HepG2 (cell line): ENCODE measurements around the gene PRDX3. TPM values are rescaled to one million over a fixed set of nuclear protein-coding genes. Genes with fewer than 3 reads are reported as not detected.

Experiments
- CEBPB ChIP-seq: IDR thresholded peaks from 2 replicates; pipeline ENCODE4 v1.6.1; 2011; ENCODE audit warnings: low read depth, low read length, improper control_type of control experiment, borderline replicate concordance
- CENPT ChIP-seq: sonication (generic); formaldehyde crosslinking; IDR thresholded peaks from 2 replicates; pipeline ENCODE4 v1.8.0; 2022; ENCODE audit warnings: low read depth, mild to moderate bottlenecking, moderate library complexity, missing genetic modification reagents
- DMAP1 ChIP-seq: IDR thresholded peaks from 2 replicates; pipeline ENCODE4 v1.6.1; 2016
- FIP1L1 ChIP-seq: fragments of 200-400 bp; formaldehyde crosslinking; IDR thresholded peaks from 2 replicates; pipeline ENCODE4 v1.6.1; 2018; ENCODE audit warnings: low read depth, mild to moderate bottlenecking, low read length, moderate library complexity, borderline replicate concordance; ENCODE audit not compliant: insufficient read depth
- FOXA3 ChIP-seq: IDR thresholded peaks from 2 replicates; pipeline ENCODE4 v1.6.1; 2016; ENCODE audit warnings: missing genetic modification reagents, missing compliant biosample characterization
- GPN1 ChIP-seq: sonication (generic); formaldehyde crosslinking; IDR thresholded peaks from 2 replicates; pipeline ENCODE4 v1.5.1; 2020; ENCODE audit warnings: missing genetic modification reagents, borderline replicate concordance
- HIVEP1 ChIP-seq: sonication (generic); formaldehyde crosslinking; IDR thresholded peaks from 2 replicates; pipeline ENCODE4 v1.4.0; 2020; ENCODE audit warnings: mild to moderate bottlenecking, missing genetic modification reagents
- IKZF4 ChIP-seq: sonication (generic); formaldehyde crosslinking; IDR thresholded peaks from 2 replicates; pipeline ENCODE4 v1.5.1; 2020; ENCODE audit warnings: borderline replicate concordance, mild to moderate bottlenecking, low read depth, missing genetic modification reagents; ENCODE audit errors: not compliant biosample characterization
- KDM3A ChIP-seq: IDR thresholded peaks from 2 replicates; pipeline ENCODE4 v1.6.1; 2018; ENCODE audit warnings: low read depth, missing compliant biosample characterization
- KDM4B ChIP-seq: sonication (generic); formaldehyde crosslinking; IDR thresholded peaks from 2 replicates; pipeline ENCODE4 v1.4.0; 2020; ENCODE audit warnings: missing genetic modification reagents
- MED8 ChIP-seq: sonication (generic); formaldehyde crosslinking; IDR thresholded peaks from 2 replicates; pipeline ENCODE4 v1.8.1; 2023; ENCODE audit warnings: mild to moderate bottlenecking, missing genetic modification reagents; ENCODE audit not compliant: insufficient replicate concordance
- MXD4 ChIP-seq: IDR thresholded peaks from 2 replicates; pipeline ENCODE4 v1.6.1; 2016; ENCODE audit warnings: mild to moderate bottlenecking, missing biosample characterization, missing genetic modification reagents
- MYNN ChIP-seq: sonication (generic); formaldehyde crosslinking; IDR thresholded peaks from 2 replicates; pipeline ENCODE4 v1.4.0; 2020; ENCODE audit warnings: mild to moderate bottlenecking, low read depth, missing genetic modification reagents
- NCOR1 ChIP-seq: fragments of 200-600 bp; sonication (generic); IDR thresholded peaks from 2 replicates; pipeline ENCODE4 v1.7.0; 2017; ENCODE audit warnings: antibody characterized with exemption, low read length, borderline replicate concordance
- ZNF468 ChIP-seq: sonication (generic); formaldehyde crosslinking; IDR thresholded peaks from 2 replicates; pipeline ENCODE4 v1.8.0; 2022; ENCODE audit warnings: mild to moderate bottlenecking, moderate library complexity, missing genetic modification reagents
- ZNF543 ChIP-seq: sonication (generic); formaldehyde crosslinking; IDR thresholded peaks from 2 replicates; pipeline ENCODE4 v1.4.0; 2020; ENCODE audit warnings: mild to moderate bottlenecking, missing genetic modification reagents
- ZNF546 ChIP-seq: sonication (generic); formaldehyde crosslinking; conservative IDR thresholded peaks from 2 replicates; pipeline ENCODE4 v1.8.1; 2023; ENCODE audit warnings: mild to moderate bottlenecking, missing genetic modification reagents
- ZNF605 ChIP-seq: sonication (generic); formaldehyde crosslinking; IDR thresholded peaks from 2 replicates; pipeline ENCODE4 v1.8.0; 2022; ENCODE audit warnings: mild to moderate bottlenecking, missing genetic modification reagents
- ZNF629 ChIP-seq: sonication (generic); formaldehyde crosslinking; conservative IDR thresholded peaks from 2 replicates; pipeline ENCODE4 v1.5.0; 2020; ENCODE audit warnings: missing genetic modification reagents
- ZNF879 ChIP-seq: sonication (generic); formaldehyde crosslinking; IDR thresholded peaks from 2 replicates; pipeline ENCODE4 v1.8.1; 2023; ENCODE audit warnings: missing genetic modification reagents
- polyA plus RNA-seq, 8 experiments: library from polyadenylated mRNA; depleted of rRNA in 3 of 8; stranded (reverse) in 7 of 8; unstranded in 1 of 8; fragments of >200 nt; fragmentation: Illumina TruSeq in 4 of 8; extraction: Trizol in 4 of 8; gene quantifications; 2 replicates each; pipeline versions ENCODE4 v1.2.1 to v1.2.3, GENCODE V29; 2011 to 2016; ENCODE audit warnings: low read depth in 4 of 8, missing spikeins in 1 of 8, mixed read lengths in 1 of 8; ENCODE audit not compliant: insufficient read depth in 1 of 8
- total RNA-seq, 5 experiments: library from RNA; depleted of rRNA; stranded (reverse); fragments of >200 nt; fragmentation: Illumina TruSeq; extraction: Trizol; gene quantifications; 2 replicates each; pipeline ENCODE4 v1.2.3, GENCODE V29; 2016; ENCODE audit warnings: low read depth in 1 of 5
- TF ChIP-seq, protein P1 (sequence below): sonication (generic); formaldehyde crosslinking; IDR thresholded peaks from 2 replicates; pipeline ENCODE4 v1.4.0; 2020; ENCODE audit warnings: mild to moderate bottlenecking, missing genetic modification reagents
- TF ChIP-seq, protein P2 (sequence below): sonication (generic); formaldehyde crosslinking; IDR thresholded peaks from 2 replicates; pipeline ENCODE4 v1.8.1; 2022; ENCODE audit warnings: low read depth, mild to moderate bottlenecking, missing genetic modification reagents
- TF ChIP-seq, protein P3 (sequence below): fragments of 450-650 bp; IDR thresholded peaks from 2 replicates; pipeline ENCODE4 v1.6.1; 2016
- TF ChIP-seq, protein P4 (sequence below): IDR thresholded peaks from 2 replicates; pipeline ENCODE4 v1.6.1; 2018; ENCODE audit warnings: missing genetic modification reagents, mild to moderate bottlenecking, missing compliant biosample characterization

Gene PRDX3
- total and polyA plus RNA-seq, 2 of the 13 experiments (the other 11 are each of a cell fraction or from before 2014, with no cell fraction given), result 407 to 565 TPM

DNA sequence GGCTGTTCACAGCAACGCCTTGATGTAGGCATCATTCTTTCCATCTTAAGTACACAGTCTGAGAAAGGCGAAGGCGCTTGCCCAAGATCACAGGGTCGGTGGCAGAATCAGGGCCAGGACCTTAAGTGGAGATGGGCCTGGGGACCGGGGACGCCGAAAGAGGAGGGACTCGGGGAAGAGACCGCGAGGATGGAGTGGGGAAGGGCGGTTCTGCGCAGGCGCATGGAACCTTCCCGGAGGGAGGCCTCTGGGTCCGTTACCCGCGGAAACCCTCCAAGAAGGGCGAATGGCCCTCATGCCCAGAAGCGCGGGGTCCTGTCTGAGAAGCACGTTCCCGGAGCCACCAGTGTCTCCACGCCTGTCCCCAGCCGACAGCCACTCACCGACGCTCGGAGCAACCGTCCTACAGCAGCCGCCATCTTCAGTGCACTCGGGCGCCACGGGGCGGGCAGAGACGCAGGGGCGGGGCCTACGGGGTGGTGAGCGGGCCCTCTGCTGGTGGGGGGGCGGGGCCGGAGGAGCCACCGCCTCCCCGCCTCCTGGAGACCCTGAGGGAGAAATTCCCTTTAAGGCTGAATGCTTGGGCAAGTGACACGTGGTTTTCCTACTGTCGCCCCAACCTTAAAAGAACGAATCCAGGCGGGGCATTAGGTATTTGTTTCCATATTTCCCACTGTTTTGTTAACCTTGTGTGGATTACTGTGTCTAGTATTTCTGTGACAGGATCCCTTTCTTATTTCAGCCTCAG lies at the start of gene PRDX3 (continued):
- TF ChIP-seq, protein P1, sequence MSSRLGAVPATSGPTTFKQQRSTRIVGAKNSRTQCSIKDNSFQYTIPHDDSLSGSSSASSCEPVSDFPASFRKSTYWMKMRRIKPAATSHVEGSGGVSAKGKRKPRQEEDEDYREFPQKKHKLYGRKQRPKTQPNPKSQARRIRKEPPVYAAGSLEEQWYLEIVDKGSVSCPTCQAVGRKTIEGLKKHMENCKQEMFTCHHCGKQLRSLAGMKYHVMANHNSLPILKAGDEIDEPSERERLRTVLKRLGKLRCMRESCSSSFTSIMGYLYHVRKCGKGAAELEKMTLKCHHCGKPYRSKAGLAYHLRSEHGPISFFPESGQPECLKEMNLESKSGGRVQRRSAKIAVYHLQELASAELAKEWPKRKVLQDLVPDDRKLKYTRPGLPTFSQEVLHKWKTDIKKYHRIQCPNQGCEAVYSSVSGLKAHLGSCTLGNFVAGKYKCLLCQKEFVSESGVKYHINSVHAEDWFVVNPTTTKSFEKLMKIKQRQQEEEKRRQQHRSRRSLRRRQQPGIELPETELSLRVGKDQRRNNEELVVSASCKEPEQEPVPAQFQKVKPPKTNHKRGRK (CRISPR knock-in tag), result no peak
- TF ChIP-seq ZNF468 (CRISPR knock-in tag) (no peak), NCOR1 (no peak), ZNF605 (CRISPR knock-in tag) (no peak), DMAP1 (CRISPR knock-in tag) (peak; percentile 92), ZNF879 (CRISPR knock-in tag) (peak; percentile 54; the same call in 1 of the 2 replicates), HIVEP1 (CRISPR knock-in tag) (no peak; the same call in 1 of the 2 replicates), ZNF629 (CRISPR knock-in tag) (no peak), FOXA3 (CRISPR knock-in tag) (no peak; the same call in 1 of the 2 replicates), CENPT (CRISPR knock-in tag) (no peak), KDM3A (CRISPR knock-in tag) (0 out of 2 replicates have a peak, but pooled peaks have one; percentile 46), MXD4 (CRISPR knock-in tag) (peak; percentile 65; the same call in 1 of the 2 replicates), FIP1L1 (no peak), MED8 (peak; percentile 69), MYNN (no peak), KDM4B (peak; percentile 22; the same call in 1 of the 2 replicates), CEBPB (no peak), GPN1 (no peak), ZNF543 (CRISPR knock-in tag) (peak; percentile 61; the same call in 1 of the 2 replicates), ZNF546 (CRISPR knock-in tag) (no peak), IKZF4 (CRISPR knock-in tag) (peak; percentile 51)
- TF ChIP-seq, protein P2, sequence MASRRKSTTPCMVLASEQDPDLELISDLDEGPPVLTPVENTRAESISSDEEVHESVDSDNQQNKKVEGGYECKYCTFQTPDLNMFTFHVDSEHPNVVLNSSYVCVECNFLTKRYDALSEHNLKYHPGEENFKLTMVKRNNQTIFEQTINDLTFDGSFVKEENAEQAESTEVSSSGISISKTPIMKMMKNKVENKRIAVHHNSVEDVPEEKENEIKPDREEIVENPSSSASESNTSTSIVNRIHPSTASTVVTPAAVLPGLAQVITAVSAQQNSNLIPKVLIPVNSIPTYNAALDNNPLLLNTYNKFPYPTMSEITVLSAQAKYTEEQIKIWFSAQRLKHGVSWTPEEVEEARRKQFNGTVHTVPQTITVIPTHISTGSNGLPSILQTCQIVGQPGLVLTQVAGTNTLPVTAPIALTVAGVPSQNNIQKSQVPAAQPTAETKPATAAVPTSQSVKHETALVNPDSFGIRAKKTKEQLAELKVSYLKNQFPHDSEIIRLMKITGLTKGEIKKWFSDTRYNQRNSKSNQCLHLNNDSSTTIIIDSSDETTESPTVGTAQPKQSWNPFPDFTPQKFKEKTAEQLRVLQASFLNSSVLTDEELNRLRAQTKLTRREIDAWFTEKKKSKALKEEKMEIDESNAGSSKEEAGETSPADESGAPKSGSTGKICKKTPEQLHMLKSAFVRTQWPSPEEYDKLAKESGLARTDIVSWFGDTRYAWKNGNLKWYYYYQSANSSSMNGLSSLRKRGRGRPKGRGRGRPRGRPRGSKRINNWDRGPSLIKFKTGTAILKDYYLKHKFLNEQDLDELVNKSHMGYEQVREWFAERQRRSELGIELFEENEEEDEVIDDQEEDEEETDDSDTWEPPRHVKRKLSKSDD (CRISPR knock-in tag), result peak; percentile 70; the same call in 1 of the 2 replicates
- TF ChIP-seq, protein P3, sequence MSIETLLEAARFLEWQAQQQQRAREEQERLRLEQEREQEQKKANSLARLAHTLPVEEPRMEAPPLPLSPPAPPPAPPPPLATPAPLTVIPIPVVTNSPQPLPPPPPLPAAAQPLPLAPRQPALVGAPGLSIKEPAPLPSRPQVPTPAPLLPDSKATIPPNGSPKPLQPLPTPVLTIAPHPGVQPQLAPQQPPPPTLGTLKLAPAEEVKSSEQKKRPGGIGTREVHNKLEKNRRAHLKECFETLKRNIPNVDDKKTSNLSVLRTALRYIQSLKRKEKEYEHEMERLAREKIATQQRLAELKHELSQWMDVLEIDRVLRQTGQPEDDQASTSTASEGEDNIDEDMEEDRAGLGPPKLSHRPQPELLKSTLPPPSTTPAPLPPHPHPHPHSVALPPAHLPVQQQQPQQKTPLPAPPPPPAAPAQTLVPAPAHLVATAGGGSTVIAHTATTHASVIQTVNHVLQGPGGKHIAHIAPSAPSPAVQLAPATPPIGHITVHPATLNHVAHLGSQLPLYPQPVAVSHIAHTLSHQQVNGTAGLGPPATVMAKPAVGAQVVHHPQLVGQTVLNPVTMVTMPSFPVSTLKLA, result no peak
- TF ChIP-seq, protein P4, sequence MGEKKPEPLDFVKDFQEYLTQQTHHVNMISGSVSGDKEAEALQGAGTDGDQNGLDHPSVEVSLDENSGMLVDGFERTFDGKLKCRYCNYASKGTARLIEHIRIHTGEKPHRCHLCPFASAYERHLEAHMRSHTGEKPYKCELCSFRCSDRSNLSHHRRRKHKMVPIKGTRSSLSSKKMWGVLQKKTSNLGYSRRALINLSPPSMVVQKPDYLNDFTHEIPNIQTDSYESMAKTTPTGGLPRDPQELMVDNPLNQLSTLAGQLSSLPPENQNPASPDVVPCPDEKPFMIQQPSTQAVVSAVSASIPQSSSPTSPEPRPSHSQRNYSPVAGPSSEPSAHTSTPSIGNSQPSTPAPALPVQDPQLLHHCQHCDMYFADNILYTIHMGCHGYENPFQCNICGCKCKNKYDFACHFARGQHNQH (CRISPR knock-in tag), result no peak
